ENCODE data around the gene SLC39A8.

DNA sequence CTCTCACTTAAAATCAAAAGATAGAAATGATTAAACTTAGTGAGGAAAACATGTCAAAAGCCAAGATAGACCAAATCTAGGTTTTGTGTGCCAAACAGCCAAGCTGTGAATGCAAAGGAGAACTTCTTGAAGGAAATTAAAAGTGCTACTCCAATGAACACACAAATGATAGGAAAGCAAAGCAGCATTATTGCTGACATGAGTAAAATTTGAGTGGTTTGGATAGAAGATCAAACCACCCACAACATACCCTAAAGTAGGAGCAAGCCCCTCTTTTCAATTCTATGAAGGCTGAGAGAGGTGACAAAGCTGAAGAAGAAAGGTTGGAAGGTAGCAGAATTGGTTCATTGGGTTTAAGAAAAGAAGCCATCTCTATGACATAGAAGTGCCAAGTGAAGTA, 56.8 kb downstream of the SLC39A8 start:
- TF ChIP-seq CTCF (IDR thresholded peaks at IDR 0.05) = no peak
- TF ChIP-seq POLR2A (IDR thresholded peaks at IDR 0.05) = no peak
- no peak for TF ChIP-seq POLR2AphosphoS5 (IDR thresholded peaks at IDR 0.05)
